Mesenchymal stem cell (in vitro differentiated cells and primary cell): ENCODE data around the gene ZMYM3.
"Not testable (repeated sequence)": the region's sequence is repeated elsewhere in the genome, so short reads cannot be mapped to it uniquely, and the experiment has no call there.

Experiments
- DNase-seq: peaks from one replicate; pipeline ENCODE4 v3.0.0-alpha.2; 2013
- H2AFZ ChIP-seq: one replicate; pipeline ENCODE4 v1.6.1; 2013; ENCODE audit warnings: low read depth, mild to moderate bottlenecking, control low read depth, inconsistent platforms, low read length, moderate library complexity
- H2AK5ac ChIP-seq: 2 replicates; pipeline ENCODE4 v1.6.1; 2013; ENCODE audit warnings: low read length, moderate library complexity, mild to moderate bottlenecking, inconsistent platforms; ENCODE audit not compliant: severe bottlenecking
- H2BK120ac ChIP-seq: one replicate; pipeline ENCODE4 v1.6.1; 2013; ENCODE audit warnings: low read depth, mild to moderate bottlenecking, inconsistent platforms, low read length, moderate library complexity
- H2BK12ac ChIP-seq, 2 experiments: one replicate each; pipeline ENCODE4 v1.6.1; 2013; ENCODE audit warnings: inconsistent platforms in 2 of 2, low read length in 2 of 2, mild to moderate bottlenecking in 2 of 2, moderate library complexity in 2 of 2, control low read depth in 1 of 2
- H2BK15ac ChIP-seq: one replicate; pipeline ENCODE4 v1.6.1; 2013; ENCODE audit warnings: mild to moderate bottlenecking, low read depth, inconsistent platforms; ENCODE audit not compliant: poor library complexity, severe bottlenecking
- H2BK5ac ChIP-seq: 2 replicates; pipeline ENCODE4 v1.6.1; 2013; ENCODE audit warnings: low read depth, mild to moderate bottlenecking, low read length, control low read depth, inconsistent platforms; ENCODE audit not compliant: poor library complexity, severe bottlenecking
- H3K14ac ChIP-seq, 2 experiments: one replicate each; pipeline ENCODE4 v1.6.1; 2013; ENCODE audit warnings: inconsistent platforms in 2 of 2, low read length in 2 of 2, control low read depth in 1 of 2, mild to moderate bottlenecking in 1 of 2, moderate library complexity in 1 of 2
- H3K18ac ChIP-seq, 2 experiments: one replicate each; pipeline ENCODE4 v1.6.1; 2013; ENCODE audit warnings: inconsistent platforms in 2 of 2, low read length in 2 of 2, control low read depth in 1 of 2, low read depth in 1 of 2, mild to moderate bottlenecking in 1 of 2
- H3K23ac ChIP-seq, 2 experiments: one replicate each; pipeline ENCODE4 v1.6.1; 2013; ENCODE audit warnings: inconsistent platforms in 2 of 2, low read length in 2 of 2, mild to moderate bottlenecking in 2 of 2, moderate library complexity in 2 of 2, control low read depth in 1 of 2
- H3K27ac ChIP-seq: 2 replicates; pipeline ENCODE4 v1.5.1; 2013; ENCODE audit warnings: mild to moderate bottlenecking, moderate library complexity, low read length, control low read depth, inconsistent platforms; ENCODE audit not compliant: poor library complexity, severe bottlenecking
- H3K27me3 ChIP-seq, 2 experiments: 2 replicates each; pipeline versions ENCODE4 v1.6.1 to v1.7.0; 2013; ENCODE audit warnings: low read length in 2 of 2, mild to moderate bottlenecking in 2 of 2, moderate library complexity in 2 of 2, control low read depth in 1 of 2, inconsistent platforms in 1 of 2; ENCODE audit not compliant: control insufficient read depth in 1 of 2, insufficient read depth in 1 of 2
- H3K36me3 ChIP-seq, 2 experiments: 2 replicates each; pipeline versions ENCODE4 v1.6.1 to v1.7.0; 2013; ENCODE audit warnings: low read length in 2 of 2, control low read depth in 1 of 2, inconsistent platforms in 1 of 2, low read depth in 1 of 2, mild to moderate bottlenecking in 1 of 2; ENCODE audit not compliant: insufficient read depth in 2 of 2, control insufficient read depth in 1 of 2
- H3K4ac ChIP-seq, 2 experiments: one replicate each; pipeline ENCODE4 v1.6.1; 2013; ENCODE audit warnings: inconsistent platforms in 2 of 2, low read length in 2 of 2, mild to moderate bottlenecking in 2 of 2, moderate library complexity in 2 of 2, control low read depth in 1 of 2, low read depth in 1 of 2
- H3K4me1 ChIP-seq: 2 replicates; pipeline ENCODE4 v1.6.1; 2013; ENCODE audit warnings: low read depth, low read length, control low read depth; ENCODE audit not compliant: control insufficient read depth, insufficient read depth
- H3K4me2 ChIP-seq: 2 replicates; pipeline ENCODE4 v1.6.1; 2013; ENCODE audit warnings: low read length, mild to moderate bottlenecking, inconsistent platforms; ENCODE audit not compliant: poor library complexity, severe bottlenecking
- H3K4me3 ChIP-seq, 2 experiments: 2 replicates each; pipeline versions ENCODE4 v1.5.1 to v1.7.0; 2013; ENCODE audit warnings: low read length in 2 of 2, mild to moderate bottlenecking in 2 of 2, control low read depth in 1 of 2, low read depth in 1 of 2; ENCODE audit not compliant: insufficient read depth in 1 of 2
- H3K79me1 ChIP-seq: replicated peaks from 2 replicates; pipeline ENCODE4 v1.6.1; 2013; ENCODE audit warnings: mild to moderate bottlenecking, control low read depth, low read length, inconsistent platforms; ENCODE audit not compliant: poor library complexity, severe bottlenecking
- H3K9ac ChIP-seq: 2 replicates; pipeline ENCODE4 v1.7.0; 2013; ENCODE audit warnings: mild to moderate bottlenecking, low read length, moderate library complexity
- H3K9me3 ChIP-seq: 2 replicates; pipeline ENCODE4 v1.7.0; 2013; ENCODE audit warnings: mild to moderate bottlenecking, low read length; ENCODE audit not compliant: control insufficient read depth
- H4K8ac ChIP-seq: one replicate; pipeline ENCODE4 v1.6.1; 2013; ENCODE audit warnings: inconsistent platforms, mild to moderate bottlenecking, low read length, moderate library complexity
- H4K91ac ChIP-seq: one replicate; pipeline ENCODE4 v1.6.1; 2013; ENCODE audit warnings: mild to moderate bottlenecking, low read length, inconsistent platforms
- WGBS: methylation state at CpG from one replicate; pipeline ENCODE4 v1.1.7; 2013; ENCODE audit warnings: mixed read lengths; 5-methylcytosine and 5-hydroxymethylcytosine counted together

Gene ZMYM3

DNA sequence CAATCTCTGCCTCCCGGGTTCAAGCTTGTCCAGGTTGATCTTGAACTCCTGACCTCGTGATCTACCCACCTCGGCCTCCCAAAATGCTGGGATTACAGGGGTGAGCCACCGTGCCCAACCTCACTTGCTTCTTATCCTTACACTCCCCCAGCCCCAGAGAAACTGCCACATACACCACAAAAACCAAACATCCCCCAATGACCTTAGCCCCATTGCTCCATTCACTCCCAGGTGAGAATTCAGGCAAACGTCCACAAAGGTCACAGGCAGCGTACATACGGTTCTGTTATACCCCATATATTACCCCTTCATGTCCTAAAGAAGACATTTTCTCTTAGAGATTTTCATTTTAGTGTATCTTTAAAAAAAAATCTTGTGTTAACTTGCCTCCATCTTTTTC, 46.6 kb upstream of the ZMYM3 start:
- H3K36me3 ChIP-seq, result peaks cover 28 to 55% of the 10 kb centered on the region in 2 experiments
- not testable (repeated sequence) for H2AFZ ChIP-seq, H2BK120ac ChIP-seq

DNA sequence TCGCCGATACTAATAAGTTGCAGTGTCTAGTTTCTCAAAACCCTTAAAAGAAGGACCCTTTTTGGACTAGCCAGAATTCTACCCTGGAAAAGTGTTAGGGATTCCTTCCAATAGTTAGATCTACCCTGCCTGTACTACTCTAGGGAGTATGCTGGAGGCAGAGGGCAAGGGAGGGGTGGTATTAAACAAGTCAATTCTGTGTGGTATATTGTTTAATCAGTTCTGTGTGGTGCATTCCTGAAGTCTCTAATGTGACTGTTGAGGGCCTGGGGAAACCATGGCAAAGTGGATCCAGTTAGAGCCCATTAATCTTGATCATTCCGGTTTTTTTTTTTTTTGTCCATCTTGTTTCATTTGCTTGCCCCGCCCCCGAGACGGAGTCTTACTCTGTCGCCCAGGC, 46.1 kb upstream of the ZMYM3 start:
- H3K9ac ChIP-seq, result not testable (repeated sequence)

More for the DNA sequence above, 46.6 kb upstream of the ZMYM3 start:
- H2AK5ac ChIP-seq, H3K14ac ChIP-seq, H3K23ac ChIP-seq, H2BK5ac ChIP-seq, H3K9me3 ChIP-seq, H3K4me3 ChIP-seq, H3K4ac ChIP-seq, H3K27me3 ChIP-seq, H3K79me1 ChIP-seq, H4K8ac ChIP-seq, H3K9ac ChIP-seq, H4K91ac ChIP-seq, H2BK12ac ChIP-seq, H2BK15ac ChIP-seq, H3K18ac ChIP-seq, DNase-seq, H3K4me1 ChIP-seq, H3K4me2 ChIP-seq, H3K27ac ChIP-seq: not testable (repeated sequence)
- whole genome bisulfite sequencing, result 94% methylated on average over 4 of the region's 7 CpGs

GRCh38 chrX:71298119-71298518, 44.2 kb upstream of the ZMYM3 start:
- no peaks in the 10 kb centered on the region for H3K27me3 ChIP-seq
- no peak overlapping the region for H2AK5ac ChIP-seq
- no peak overlapping the region for H3K23ac ChIP-seq
- peaks cover 1% of the 10 kb centered on the region for H3K79me1 ChIP-seq
- no peak overlapping the region for H2BK12ac ChIP-seq
- peak; percentile 28 for DNase-seq
- no peak overlapping the region for H3K9ac ChIP-seq
- no peak overlapping the region for H2AFZ ChIP-seq
- H2BK15ac ChIP-seq, result no peak overlapping the region
- no peak overlapping the region for H3K14ac ChIP-seq
- no peaks in the 10 kb centered on the region for H3K9me3 ChIP-seq
- H2BK120ac ChIP-seq, result no peak overlapping the region
- no peak overlapping the region for H2BK5ac ChIP-seq
- H4K91ac ChIP-seq, result no peak overlapping the region
- no peak overlapping the region for H3K4ac ChIP-seq
- no peak overlapping the region for H3K4me3 ChIP-seq
- peaks cover 3% of the 10 kb centered on the region for H3K4me1 ChIP-seq
- H3K36me3 ChIP-seq, result peaks cover 43 to 66% of the 10 kb centered on the region in 2 experiments
- WGBS, result 84% methylated on average over 3 of the region's 3 CpGs
- H4K8ac ChIP-seq, result no peak overlapping the region
- H3K27ac ChIP-seq, result no peak overlapping the region
- H3K18ac ChIP-seq, result no peak overlapping the region
- no peak overlapping the region for H3K4me2 ChIP-seq

More for the DNA sequence above, 46.1 kb upstream of the ZMYM3 start:
- H3K14ac ChIP-seq, H2BK120ac ChIP-seq, H2BK5ac ChIP-seq, H2AFZ ChIP-seq, H4K91ac ChIP-seq, DNase-seq, H3K27ac ChIP-seq, H3K4ac ChIP-seq, H3K27me3 ChIP-seq, H3K4me3 ChIP-seq, H2AK5ac ChIP-seq, H3K9me3 ChIP-seq, H3K4me2 ChIP-seq, H3K23ac ChIP-seq, H3K79me1 ChIP-seq, H3K4me1 ChIP-seq, H2BK12ac ChIP-seq, H4K8ac ChIP-seq, H3K18ac ChIP-seq, H2BK15ac ChIP-seq: not testable (repeated sequence)
- peaks cover 32 to 57% of the 10 kb centered on the region in 2 experiments for H3K36me3 ChIP-seq
- 87% methylated on average over 7 of the region's 7 CpGs for WGBS

DNA sequence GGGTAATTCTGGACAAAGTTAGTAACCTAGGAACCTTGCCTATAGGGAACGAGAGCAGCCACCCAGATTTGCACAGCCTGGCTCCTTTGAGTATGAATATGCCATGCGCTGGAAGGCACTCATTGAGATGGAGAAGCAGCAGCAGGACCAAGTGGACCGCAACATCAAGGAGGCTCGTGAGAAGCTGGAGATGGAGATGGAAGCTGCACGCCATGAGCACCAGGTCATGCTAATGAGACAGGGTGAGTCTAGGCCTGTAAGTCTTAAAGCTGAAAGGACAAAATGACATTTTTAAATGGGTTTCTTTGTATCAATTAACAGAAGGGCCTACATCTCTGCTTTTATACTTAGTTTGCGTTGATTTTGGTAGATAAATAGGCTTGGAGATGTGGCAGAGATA, 42.9 kb upstream of the ZMYM3 start:
- peaks cover 1% of the 10 kb centered on the region for H3K79me1 ChIP-seq
- no peak overlapping the region for H3K14ac ChIP-seq
- H3K36me3 ChIP-seq, result peaks cover 43 to 78% of the 10 kb centered on the region in 2 experiments
- no peak overlapping the region for H3K27ac ChIP-seq
- no peak overlapping the region for H2BK12ac ChIP-seq
- DNase-seq, result no peak
- no peaks in the 10 kb centered on the region for H3K27me3 ChIP-seq
- H3K23ac ChIP-seq, result no peak overlapping the region
- H3K4me2 ChIP-seq, result no peak overlapping the region
- no peak overlapping the region for H3K4ac ChIP-seq
- H2AK5ac ChIP-seq, result no peak overlapping the region
- no peak overlapping the region for H2BK5ac ChIP-seq
- H2AFZ ChIP-seq, result no peak overlapping the region
- H3K18ac ChIP-seq, result no peak overlapping the region
- over 99% methylated on average over 6 of the region's 6 CpGs for WGBS
- no peak overlapping the region for H2BK120ac ChIP-seq
- H3K4me1 ChIP-seq, result peaks cover 6% of the 10 kb centered on the region
- no peaks in the 10 kb centered on the region for H3K9me3 ChIP-seq
- no peak overlapping the region for H4K8ac ChIP-seq
- H3K4me3 ChIP-seq, result no peak overlapping the region
- H4K91ac ChIP-seq, result no peak overlapping the region
- no peak overlapping the region for H3K9ac ChIP-seq
- no peak overlapping the region for H2BK15ac ChIP-seq
